ENCODE results near the gene B4GALNT2. TPM values are rescaled to one million over a fixed set of nuclear protein-coding genes. Genes with fewer than 3 reads are reported as not detected.
"Not testable (repeated sequence)": the region's sequence is repeated elsewhere in the genome, so short reads cannot be mapped to it uniquely, and the experiment has no call there.

B4GALNT2 gene
- 0.16 TPM for polyA plus RNA-seq (ENCODE audit: insufficient read length)

DNA sequence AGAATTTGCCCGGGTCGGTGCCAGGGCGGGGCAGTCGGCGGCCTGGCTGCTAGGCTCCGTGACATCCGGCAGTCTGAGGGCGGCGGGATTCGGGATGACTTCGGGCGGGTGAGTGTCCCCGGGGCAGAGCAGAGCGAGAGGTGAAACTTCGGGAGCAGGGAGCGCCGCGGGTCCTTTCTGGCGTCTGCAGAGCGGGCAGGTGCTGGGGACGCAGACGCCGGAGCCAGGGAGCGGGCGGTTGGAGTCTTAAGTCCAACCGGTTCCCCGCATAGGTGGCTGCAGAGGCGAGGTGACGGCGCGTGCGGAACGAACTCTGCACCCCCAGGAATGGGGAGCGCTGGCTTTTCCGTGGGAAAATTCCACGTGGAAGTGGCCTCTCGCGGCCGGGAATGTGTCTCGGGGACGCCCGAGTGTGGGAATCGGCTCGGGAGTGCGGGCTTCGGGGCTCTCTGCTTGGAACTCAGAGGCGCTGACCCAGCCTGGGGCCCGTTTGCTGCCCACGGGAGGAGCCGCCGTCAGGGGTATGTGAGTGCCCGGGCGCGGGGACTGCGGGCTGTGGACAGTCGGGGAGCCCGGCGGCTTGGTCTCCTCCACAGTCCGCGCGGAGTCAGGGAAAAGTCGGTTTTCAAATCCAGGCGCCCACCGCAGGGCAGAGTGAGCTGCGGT, at the start of gene B4GALNT2:
B4GALNT2 (plus strand) TSS at position 71 of the 666 bp plus-strand sequence; CDS start at position 95, 24 bp downstream.
- DNase-seq (ENCODE audit: low read depth) = no peak

DNA sequence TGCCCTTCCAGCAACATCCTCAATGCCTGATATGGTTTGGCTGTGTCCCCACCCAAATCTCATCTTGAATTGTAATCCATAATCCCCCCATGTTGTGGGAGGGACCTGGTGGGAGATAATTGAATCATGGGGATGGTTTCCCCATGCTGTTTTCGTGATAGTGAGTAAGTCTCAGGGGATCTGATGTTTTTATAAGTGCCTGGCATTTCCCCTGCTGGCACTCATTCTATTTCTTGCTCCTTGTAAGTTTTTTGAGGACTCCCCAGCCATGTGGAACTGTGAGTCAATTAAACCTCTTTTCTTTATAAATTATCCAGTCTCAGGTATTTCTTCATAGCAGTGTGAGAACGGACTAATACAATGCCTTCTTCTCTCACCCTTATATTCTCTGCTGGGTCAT, 47.5 kb upstream of the B4GALNT2 start:
- DNase-seq (ENCODE audit: low read depth) = not testable (repeated sequence)

- no peak for DNase-seq (ENCODE audit: low read depth)
These were observed 46.8 kb upstream of the B4GALNT2 start for GRCh38 chr17:49085565-49086315.

DNA sequence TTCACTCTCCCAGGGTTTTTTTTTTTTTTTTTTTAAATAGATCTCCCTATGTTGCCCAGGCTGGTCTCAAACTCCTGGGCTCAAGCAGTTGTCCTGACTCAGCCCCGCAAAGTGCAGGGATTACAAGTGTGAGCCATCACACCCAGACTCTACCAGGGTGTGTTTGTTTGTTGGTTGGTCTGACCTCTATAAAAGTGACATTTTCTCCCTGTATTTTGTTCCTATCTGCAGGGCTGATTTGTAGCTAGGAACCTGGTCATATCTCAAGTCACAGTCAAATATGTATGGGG, 46.3 kb upstream of the B4GALNT2 start:
- no peak for DNase-seq (ENCODE audit: low read depth)

- no peak for DNase-seq (ENCODE audit: low read depth)
These were observed 45.9 kb upstream of the B4GALNT2 start for GRCh38 chr17:49086649-49087048.

DNA sequence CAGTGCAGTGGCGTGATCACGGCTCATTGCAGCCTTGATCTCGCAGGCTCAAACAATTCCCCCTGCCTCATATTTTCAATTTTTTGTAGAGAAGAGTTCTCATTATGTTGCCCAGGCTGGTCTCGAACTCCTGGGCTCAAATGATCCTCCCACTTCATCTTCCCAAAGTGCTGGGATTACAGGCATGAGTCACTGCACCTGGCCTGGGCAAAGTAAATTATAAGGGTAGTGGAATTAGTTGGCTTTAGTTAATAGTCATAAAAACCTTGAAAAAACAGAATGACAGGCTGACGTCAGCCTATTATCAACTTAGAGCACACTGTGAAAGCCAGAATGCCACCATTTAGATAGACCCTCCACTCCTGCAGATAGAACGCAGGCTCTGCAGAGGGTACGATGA, 43.5 kb upstream of the B4GALNT2 start:
- no peak for DNase-seq (ENCODE audit: low read depth)

DNA sequence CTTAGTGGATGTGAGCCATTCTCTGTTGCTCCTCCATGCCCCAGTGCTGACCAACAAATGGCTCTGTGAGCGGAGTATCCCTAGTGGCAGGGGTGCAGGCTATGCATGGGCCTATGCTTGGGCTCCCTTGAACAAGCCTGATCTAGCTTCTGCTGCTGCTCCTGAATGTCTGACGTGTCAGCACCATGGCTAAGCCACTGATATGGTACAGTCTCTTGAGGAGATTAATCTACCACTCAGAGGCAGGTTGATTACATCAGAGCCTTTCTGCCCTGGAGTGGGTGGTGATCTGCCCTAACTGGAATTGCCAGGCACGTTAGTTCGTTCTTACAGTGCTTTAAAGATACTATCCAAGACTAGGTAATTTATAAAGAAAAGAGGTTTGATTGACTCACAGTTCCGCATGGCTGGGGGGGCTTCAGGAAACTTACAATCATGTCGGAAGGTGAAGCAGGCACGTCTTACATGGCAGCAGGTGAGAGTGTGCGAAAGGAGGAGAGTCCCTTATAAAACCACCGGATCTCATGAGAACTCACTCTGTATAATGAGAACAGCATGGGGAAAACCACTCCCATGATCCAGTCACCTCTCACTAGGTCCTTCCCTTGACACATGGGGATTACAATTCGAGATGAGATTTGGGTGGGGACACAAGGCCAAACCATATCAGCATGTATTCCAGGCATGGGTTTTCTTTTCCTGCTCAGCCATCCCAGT, 41.5 kb upstream of the B4GALNT2 start:
- no peak for DNase-seq (ENCODE audit: low read depth)

DNA sequence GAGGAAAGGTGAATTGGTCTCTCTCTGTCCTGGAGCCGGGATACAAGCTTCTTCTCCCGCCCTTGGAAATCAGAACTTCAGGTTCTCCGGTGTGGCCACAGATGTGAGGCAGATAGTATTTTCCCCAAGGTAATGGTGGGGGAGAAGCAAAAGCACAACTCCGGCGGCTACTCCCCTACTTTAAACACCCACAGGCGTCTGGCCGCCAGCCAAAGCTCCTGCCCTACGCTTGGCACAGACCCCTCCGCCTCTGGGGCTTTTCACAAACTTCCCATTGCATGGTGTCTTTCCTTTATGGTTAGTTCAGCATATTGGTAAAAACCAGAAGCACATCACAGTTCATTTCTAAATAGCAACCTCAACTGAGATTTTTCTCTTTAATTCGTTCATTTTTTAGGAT, 39.4 kb upstream of the B4GALNT2 start:
- DNase-seq (ENCODE audit: low read depth) = no peak

DNA sequence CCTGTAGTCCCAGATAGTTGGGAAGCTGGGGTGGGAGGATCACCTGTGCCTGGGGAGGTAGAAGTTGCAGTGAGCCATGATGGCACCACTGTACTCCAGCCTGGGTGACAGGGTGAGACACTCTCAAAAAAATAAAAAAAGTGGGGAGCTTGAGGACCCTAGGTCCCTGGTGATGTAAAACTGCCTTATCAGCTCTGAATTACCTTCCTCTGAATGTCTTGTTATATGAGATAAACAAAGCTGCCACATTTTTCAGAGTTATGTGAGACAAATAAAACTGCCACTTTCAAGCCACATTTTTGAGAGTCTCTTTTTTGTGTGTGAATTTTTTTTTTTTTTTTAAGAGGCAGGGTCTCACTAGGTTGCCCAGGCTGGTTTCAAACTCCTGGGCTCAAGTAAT, 32.0 kb upstream of the B4GALNT2 start:
- DNase-seq (ENCODE audit: low read depth) = no peak

GRCh38 chr17:49101054-49101534, 31.5 kb upstream of the B4GALNT2 start:
- DNase-seq (ENCODE audit: low read depth) = no peak

- DNase-seq (ENCODE audit: low read depth) = not testable (repeated sequence)
These were observed 29.2 kb upstream of the B4GALNT2 start for GRCh38 chr17:49103360-49103759.

DNA sequence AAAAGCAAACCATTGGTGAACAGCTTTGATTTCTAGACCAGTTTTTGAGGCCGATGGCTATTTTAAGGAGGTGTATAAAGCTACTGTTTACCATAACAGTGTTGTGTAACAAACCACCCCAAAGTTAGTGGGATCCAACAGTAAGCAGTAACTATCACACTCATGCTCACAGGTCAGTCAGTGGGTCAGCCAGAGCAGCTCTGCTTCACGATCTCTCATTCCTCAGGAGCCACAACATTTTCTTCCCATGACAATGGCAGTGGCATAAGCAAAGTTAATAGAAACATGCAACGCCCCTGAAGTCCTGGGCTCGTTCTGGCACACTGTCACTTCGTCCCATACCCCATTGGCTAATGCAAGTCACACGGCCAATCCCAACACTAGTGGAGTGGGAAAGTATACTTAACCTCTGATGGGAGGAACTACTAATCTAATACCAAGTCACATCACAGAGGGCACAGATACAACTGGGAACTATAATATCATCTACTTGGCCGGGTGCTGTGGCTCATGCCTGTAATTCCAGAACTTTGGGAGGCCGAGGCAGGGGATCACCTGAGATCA, 28.0 kb upstream of the B4GALNT2 start:
- no peak for DNase-seq (ENCODE audit: low read depth)

GRCh38 chr17:49106321-49107210, 26.0 kb upstream of the B4GALNT2 start:
- DNase-seq (ENCODE audit: low read depth) = no peak

DNA sequence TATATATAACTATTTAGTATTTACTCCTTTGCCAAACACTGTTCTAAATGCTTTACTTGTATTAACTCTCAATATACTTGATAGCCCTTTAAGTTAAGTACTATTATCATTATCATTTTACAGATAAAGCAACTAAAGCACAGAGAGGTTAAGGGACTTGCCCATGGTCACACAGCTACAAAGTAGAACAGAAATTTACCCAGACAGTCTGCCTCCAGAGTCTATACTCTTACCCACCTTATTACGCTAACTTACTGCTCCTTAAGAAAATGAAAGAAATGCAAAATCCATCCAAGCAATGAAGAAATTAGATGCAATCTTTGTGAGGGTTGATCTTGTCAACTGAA, 25.4 kb upstream of the B4GALNT2 start:
- DNase-seq (ENCODE audit: low read depth) = no peak

GRCh38 chr17:49108318-49108717, 24.3 kb upstream of the B4GALNT2 start:
- DNase-seq (ENCODE audit: low read depth) = no peak

DNA sequence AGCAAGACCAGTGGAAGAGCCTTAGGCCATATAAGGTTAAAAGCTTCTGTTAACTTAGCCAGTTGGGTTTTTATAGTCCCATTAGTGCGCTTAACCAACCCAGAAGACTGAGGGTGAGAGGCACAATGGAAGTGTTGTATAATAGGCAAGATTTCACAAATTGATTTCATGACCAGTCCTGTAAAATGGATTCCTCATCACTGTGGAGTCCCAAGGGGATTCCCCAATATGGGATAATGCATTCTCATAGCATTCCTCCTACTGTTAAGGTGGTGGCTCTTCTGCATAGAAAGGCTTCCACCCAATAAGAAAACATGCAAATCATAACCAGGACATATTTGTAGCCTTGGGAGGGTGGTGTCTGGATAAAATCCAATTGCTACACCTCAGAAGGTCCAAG, 22.1 kb upstream of the B4GALNT2 start:
- DNase-seq (ENCODE audit: low read depth) = no peak

- DNase-seq (ENCODE audit: low read depth) = no peak
These were observed 20.6 kb upstream of the B4GALNT2 start for GRCh38 chr17:49111934-49112333.

DNA sequence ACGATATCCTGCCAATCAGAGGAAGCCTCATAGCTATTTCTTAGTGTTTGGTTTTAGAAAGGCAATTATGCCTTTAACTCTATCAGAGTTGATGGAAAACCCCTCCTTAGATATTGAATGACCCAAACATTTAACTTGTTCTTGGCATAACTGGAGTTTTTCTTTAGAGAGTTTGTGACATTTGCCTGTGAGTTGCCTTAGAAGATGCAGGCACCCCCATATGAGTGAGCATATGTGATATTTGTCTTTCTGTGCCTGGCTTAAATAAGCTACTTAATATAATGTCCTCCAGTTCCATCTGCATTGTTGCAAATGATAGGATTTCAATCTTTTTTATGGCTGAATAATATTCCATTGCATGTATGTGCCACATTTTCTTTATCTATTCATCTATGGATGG, 19.6 kb upstream of the B4GALNT2 start:
- no peak for DNase-seq (ENCODE audit: low read depth)

DNA sequence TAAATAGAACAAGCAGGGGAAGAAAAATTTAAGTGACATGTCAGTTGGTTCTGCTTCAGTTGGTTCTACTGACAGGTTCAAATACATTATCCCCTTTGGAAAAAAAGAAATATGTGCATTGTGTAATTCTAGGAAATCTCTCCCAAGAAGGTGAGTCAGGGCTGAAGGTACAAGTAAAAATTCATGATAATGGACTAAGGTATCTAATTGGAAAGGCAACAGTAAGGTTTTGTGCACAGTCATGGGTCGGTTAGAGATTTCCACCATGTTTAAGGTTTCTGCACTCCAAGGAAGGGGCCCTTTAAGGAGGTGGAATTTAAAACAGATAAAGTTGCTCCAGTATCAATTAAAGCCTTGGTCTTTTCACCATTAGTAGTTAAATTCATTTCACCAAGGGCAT, 17.9 kb upstream of the B4GALNT2 start:
- DNase-seq (ENCODE audit: low read depth) = no peak

- DNase-seq (ENCODE audit: low read depth) = no peak
These were observed 14.9 kb upstream of the B4GALNT2 start for GRCh38 chr17:49117587-49118230.

DNA sequence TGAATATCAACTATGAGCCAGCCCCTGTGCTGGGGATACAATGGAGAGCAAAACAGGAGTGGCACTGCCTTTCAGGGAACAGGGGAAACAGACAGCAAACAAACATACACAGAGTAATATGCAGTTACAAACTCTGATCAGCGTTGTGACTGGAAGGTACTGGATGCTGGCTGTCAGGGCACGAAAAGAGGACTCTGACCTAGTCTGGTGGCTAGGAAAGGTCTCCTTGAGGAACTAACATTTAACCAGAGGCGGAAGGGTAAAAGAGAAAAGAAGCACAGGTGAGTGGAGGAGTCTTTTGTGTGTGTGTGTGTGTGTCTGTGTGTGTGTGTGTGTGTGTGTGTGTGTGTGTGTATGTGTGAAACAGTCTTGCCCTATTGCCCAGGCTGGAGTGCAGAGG, 12.4 kb upstream of the B4GALNT2 start:
- no peak for DNase-seq (ENCODE audit: low read depth)

Data from forelimb muscle (tissue), 1 donor.